Neural progenitor cell (in vitro differentiated cells): Measurements from ENCODE around the gene CLDN16. TPM values are rescaled to one million over a fixed set of nuclear protein-coding genes. Genes with fewer than 3 reads are reported as not detected.

Source experiments
- DNase-seq: peaks from one replicate; pipeline ENCODE4 v3.0.0-alpha.2; 2016; ENCODE audit warnings: low spot score
- H2AFZ ChIP-seq: fragments of 200-600 bp; sonication (generic); replicated peaks from 2 replicates; pipeline ENCODE4 v1.6.1; 2016; ENCODE audit warnings: antibody characterized with exemption
- H3F3A ChIP-seq: fragments of 200-600 bp; sonication (generic); 2 replicates; pipeline ENCODE4 v1.6.1; 2016; ENCODE audit warnings: antibody characterized with exemption, low read depth
- H3K27ac ChIP-seq: fragments of 200-600 bp; sonication (generic); 2 replicates; pipeline ENCODE4 v1.5.1; 2016; ENCODE audit warnings: mild to moderate bottlenecking
- H3K27me3 ChIP-seq: fragments of 200-600 bp; sonication (generic); 2 replicates; pipeline ENCODE4 v1.6.1; 2016; ENCODE audit warnings: mild to moderate bottlenecking, moderate library complexity
- H3K36me3 ChIP-seq: fragments of 200-600 bp; sonication (generic); 2 replicates; pipeline ENCODE4 v1.5.1; 2016
- H3K4me1 ChIP-seq: fragments of 200-600 bp; sonication (generic); 2 replicates; pipeline ENCODE4 v1.6.1; 2016; ENCODE audit warnings: mixed run types
- H3K4me2 ChIP-seq: fragments of 200-600 bp; sonication (generic); 2 replicates; pipeline ENCODE4 v1.6.1; 2016
- H3K4me3 ChIP-seq: fragments of 200-600 bp; sonication (generic); 2 replicates; pipeline ENCODE4 v1.5.1; 2016
- H3K79me2 ChIP-seq: fragments of 200-600 bp; sonication (generic); 2 replicates; pipeline ENCODE4 v1.6.1; 2016; ENCODE audit warnings: low read depth
- H3K9ac ChIP-seq: fragments of 200-600 bp; sonication (generic); 2 replicates; pipeline ENCODE4 v1.6.1; 2016
- H3K9me3 ChIP-seq: fragments of 200-600 bp; sonication (generic); 2 replicates; pipeline ENCODE4 v1.5.1; 2016; ENCODE audit warnings: low read depth
- H4K20me1 ChIP-seq: fragments of 200-600 bp; sonication (generic); 2 replicates; pipeline ENCODE4 v1.6.1; 2016; ENCODE audit warnings: low read depth
- H3K27ac Mint-ChIP-seq: 3 replicates; pipeline ENCODE4 v1.8.0; 2021; ENCODE audit warnings: mixed read lengths
- H3K27me3 Mint-ChIP-seq: 2 replicates; pipeline ENCODE4 v1.8.0; 2022; ENCODE audit warnings: low read depth, mild to moderate bottlenecking, inconsistent platforms, moderate library complexity, mixed read lengths; ENCODE audit not compliant: insufficient read depth
- H3K36me3 Mint-ChIP-seq: 3 replicates; pipeline ENCODE4 v1.8.0; 2021; ENCODE audit warnings: mixed read lengths
- H3K4me1 Mint-ChIP-seq: 3 replicates; pipeline ENCODE4 v1.8.0; 2021; ENCODE audit warnings: mixed read lengths
- H3K4me3 Mint-ChIP-seq: 3 replicates; pipeline ENCODE4 v1.8.0; 2021; ENCODE audit warnings: mild to moderate bottlenecking, moderate library complexity, mixed read lengths
- H3K9me3 Mint-ChIP-seq: 3 replicates; pipeline ENCODE4 v1.8.0; 2020; ENCODE audit warnings: mixed read lengths
- EZH2 ChIP-seq: fragments of 200-600 bp; sonication (generic); IDR thresholded peaks from 2 replicates; pipeline ENCODE4 v1.6.1; 2017; ENCODE audit warnings: antibody characterized with exemption, mild to moderate bottlenecking, moderate library complexity
- EZH2phosphoT487 ChIP-seq: fragments of 200-600 bp; sonication (generic); IDR thresholded peaks from 2 replicates; pipeline ENCODE4 v1.6.1; 2017; ENCODE audit warnings: antibody characterized with exemption
- total RNA-seq: library from RNA; depleted of rRNA; stranded (reverse); fragments of >200 nt; gene quantifications from 2 replicates; pipeline ENCODE4 v1.2.3, GENCODE V29; 2015; ENCODE audit warnings: low replicate concordance
- TF ChIP-seq, protein P1 (sequence below): fragments of 200-600 bp; sonication (generic); IDR thresholded peaks from 2 replicates; pipeline ENCODE4 v1.5.1; 2017; ENCODE audit warnings: antibody characterized with exemption, mild to moderate bottlenecking

The CLDN16 gene
- total RNA-seq, 1 donor from 2014 or later = not detected

DNA sequence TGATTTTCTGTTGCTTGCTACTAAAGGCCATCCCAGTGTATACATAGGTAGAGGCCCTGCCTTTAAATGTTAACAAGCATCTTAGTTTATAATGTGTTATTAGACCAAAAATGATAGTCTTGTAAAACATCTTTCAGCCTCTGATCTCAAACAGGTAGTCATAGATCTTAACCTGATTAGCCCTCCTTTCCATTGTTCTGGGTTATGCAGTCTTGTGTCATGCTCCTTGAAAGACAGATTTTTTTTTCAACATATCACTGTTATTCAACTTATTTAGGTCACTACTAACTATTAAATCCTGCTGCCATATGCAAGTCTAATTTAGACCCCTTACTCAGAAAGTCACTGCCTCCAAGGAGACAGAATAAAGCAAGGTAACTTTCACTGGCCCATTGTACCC lies 19.1 kb upstream of the CLDN16 start:
- Mint-ChIP-seq H3K4me1 (no peaks in the 10 kb centered on the region), H3K9me3 (no peaks in the 10 kb centered on the region), H3K27me3 (no peaks in the 10 kb centered on the region), H3K27ac (no peak overlapping the region), H3K4me3 (no peak overlapping the region), H3K36me3 (no peaks in the 10 kb centered on the region)
- H4K20me1 ChIP-seq = no peaks in the 10 kb centered on the region
- TF ChIP-seq EZH2phosphoT487 (no peak), EZH2 (no peak)
- TF ChIP-seq, protein P1, sequence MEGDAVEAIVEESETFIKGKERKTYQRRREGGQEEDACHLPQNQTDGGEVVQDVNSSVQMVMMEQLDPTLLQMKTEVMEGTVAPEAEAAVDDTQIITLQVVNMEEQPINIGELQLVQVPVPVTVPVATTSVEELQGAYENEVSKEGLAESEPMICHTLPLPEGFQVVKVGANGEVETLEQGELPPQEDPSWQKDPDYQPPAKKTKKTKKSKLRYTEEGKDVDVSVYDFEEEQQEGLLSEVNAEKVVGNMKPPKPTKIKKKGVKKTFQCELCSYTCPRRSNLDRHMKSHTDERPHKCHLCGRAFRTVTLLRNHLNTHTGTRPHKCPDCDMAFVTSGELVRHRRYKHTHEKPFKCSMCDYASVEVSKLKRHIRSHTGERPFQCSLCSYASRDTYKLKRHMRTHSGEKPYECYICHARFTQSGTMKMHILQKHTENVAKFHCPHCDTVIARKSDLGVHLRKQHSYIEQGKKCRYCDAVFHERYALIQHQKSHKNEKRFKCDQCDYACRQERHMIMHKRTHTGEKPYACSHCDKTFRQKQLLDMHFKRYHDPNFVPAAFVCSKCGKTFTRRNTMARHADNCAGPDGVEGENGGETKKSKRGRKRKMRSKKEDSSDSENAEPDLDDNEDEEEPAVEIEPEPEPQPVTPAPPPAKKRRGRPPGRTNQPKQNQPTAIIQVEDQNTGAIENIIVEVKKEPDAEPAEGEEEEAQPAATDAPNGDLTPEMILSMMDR = no peak
- no peak overlapping the region for H3K27ac ChIP-seq
- H3K4me2 ChIP-seq = no peak overlapping the region
- no peaks in the 10 kb centered on the region for H3K9me3 ChIP-seq
- no peaks in the 10 kb centered on the region for H3K36me3 ChIP-seq
- H3K4me1 ChIP-seq = no peaks in the 10 kb centered on the region
- no peaks in the 10 kb centered on the region for H3K27me3 ChIP-seq
- no peaks in the 10 kb centered on the region for H3F3A ChIP-seq
- DNase-seq = no peak
- H2AFZ ChIP-seq = no peak overlapping the region
- no peaks in the 10 kb centered on the region for H3K79me2 ChIP-seq
- H3K9ac ChIP-seq = no peak overlapping the region
- no peak overlapping the region for H3K4me3 ChIP-seq

DNA sequence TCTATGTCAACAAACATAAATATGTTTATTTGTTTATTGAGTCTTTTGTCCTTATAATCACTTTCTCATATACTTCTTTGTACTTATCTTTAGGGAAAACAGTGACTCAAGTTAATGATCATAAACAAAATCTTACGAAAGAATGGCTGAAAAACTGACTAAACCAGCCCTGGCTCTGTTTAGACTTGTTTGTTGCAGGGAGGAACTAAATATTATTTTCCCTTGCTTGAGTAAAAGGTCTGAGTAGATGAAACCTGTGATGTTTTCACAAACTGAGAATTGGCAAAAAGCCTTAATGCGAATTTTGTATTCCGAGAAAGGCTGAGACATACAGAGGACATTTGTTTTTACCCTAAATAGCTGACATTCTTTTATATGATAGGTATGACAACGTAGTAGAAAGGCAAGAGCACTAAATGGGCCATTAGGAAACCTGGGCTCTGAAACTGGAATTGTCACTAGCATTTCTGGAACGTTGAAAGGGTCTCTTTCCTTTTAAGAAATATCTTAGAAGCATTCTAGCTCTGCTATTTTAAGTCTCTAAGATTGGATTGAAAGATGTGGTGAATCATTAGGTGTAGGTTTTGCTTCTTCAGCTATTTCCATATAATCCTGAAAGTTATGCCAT lies 18.2 kb upstream of the CLDN16 start:
- Histone ChIP-seq H3K4me3 (no peak overlapping the region), H3K4me2 (no peak overlapping the region), H4K20me1 (no peaks in the 10 kb centered on the region), H3K9ac (no peak overlapping the region), H3K27ac (no peak overlapping the region), H2AFZ (no peak overlapping the region), H3K27me3 (no peaks in the 10 kb centered on the region), H3K9me3 (no peaks in the 10 kb centered on the region), H3F3A (no peaks in the 10 kb centered on the region), H3K79me2 (no peaks in the 10 kb centered on the region), H3K4me1 (no peaks in the 10 kb centered on the region), H3K36me3 (no peaks in the 10 kb centered on the region)
- no peak overlapping the region for H3K27ac Mint-ChIP-seq
- DNase-seq = no peak
- H3K27me3 Mint-ChIP-seq = no peaks in the 10 kb centered on the region
- H3K4me1 Mint-ChIP-seq = no peaks in the 10 kb centered on the region
- no peak overlapping the region for H3K4me3 Mint-ChIP-seq
- TF ChIP-seq, protein P1 = no peak
- TF ChIP-seq EZH2phosphoT487 (no peak), EZH2 (no peak)
- H3K9me3 Mint-ChIP-seq = no peaks in the 10 kb centered on the region
- H3K36me3 Mint-ChIP-seq = no peaks in the 10 kb centered on the region

DNA sequence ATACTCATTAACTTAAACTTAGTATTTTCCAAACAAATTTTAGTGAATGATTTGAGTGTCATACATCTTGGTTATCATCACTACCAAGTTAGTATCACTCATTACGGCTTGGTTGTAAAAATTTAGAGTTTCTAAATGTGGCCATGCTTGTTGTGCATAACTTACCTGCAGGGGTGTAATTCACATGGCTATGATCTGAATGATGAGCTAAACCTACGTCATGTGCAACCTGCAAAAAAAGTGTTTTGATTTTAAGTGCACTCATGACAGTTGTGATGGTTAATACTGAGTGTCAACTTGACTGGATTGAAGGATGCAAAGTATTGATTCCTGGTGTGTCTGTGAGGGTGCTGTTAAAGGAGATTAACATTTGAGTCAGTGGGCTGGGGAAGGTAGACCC lies 17.6 kb upstream of the CLDN16 start:
- no peak overlapping the region for H2AFZ ChIP-seq
- TF ChIP-seq EZH2phosphoT487 = no peak
- TF ChIP-seq, protein P1 = no peak
- no peak for TF ChIP-seq EZH2
- Mint-ChIP-seq H3K27ac (no peak overlapping the region), H3K27me3 (no peaks in the 10 kb centered on the region), H3K9me3 (no peaks in the 10 kb centered on the region), H3K4me3 (no peak overlapping the region), H3K4me1 (peaks cover 3% of the 10 kb centered on the region), H3K36me3 (no peaks in the 10 kb centered on the region)
- H3K27me3 ChIP-seq = no peaks in the 10 kb centered on the region
- H4K20me1 ChIP-seq = no peaks in the 10 kb centered on the region
- H3K36me3 ChIP-seq = no peaks in the 10 kb centered on the region
- H3K4me2 ChIP-seq = no peak overlapping the region
- no peaks in the 10 kb centered on the region for H3F3A ChIP-seq
- no peak overlapping the region for H3K27ac ChIP-seq
- no peak overlapping the region for H3K4me3 ChIP-seq
- H3K9ac ChIP-seq = no peak overlapping the region
- no peaks in the 10 kb centered on the region for H3K4me1 ChIP-seq
- no peaks in the 10 kb centered on the region for H3K79me2 ChIP-seq
- no peaks in the 10 kb centered on the region for H3K9me3 ChIP-seq
- no peak for DNase-seq
